ENCODE data around the gene RNF217.

GRCh38 chr6:125003070-125003469 is 40.8 kb downstream of the RNF217 start:
- TF ChIP-seq CTCF (IDR thresholded peaks at IDR 0.05 in 8 of 11, conservative IDR thresholded peaks at IDR 0.05 in 3 of 11) (no peak), POLR2AphosphoS5 (IDR thresholded peaks at IDR 0.05) (no peak), POLR2A (IDR thresholded peaks at IDR 0.05) (no peak)
